ENCODE results near the gene CD320.
A peak's percentile ranks its signal among the peaks of the same experiment; 100 is the strongest.

Gene CD320

GRCh38 chr19:8252922-8253589 lies 55.1 kb downstream of the CD320 start:
- peak; percentile 85 for DNase-seq

All from T-helper 9 cell (primary cell).